NB4 (cell line): ENCODE results near the gene OR51B4.

Experiments used
- POLR2A ChIP-seq: IDR thresholded peaks from 2 replicates; pipeline ENCODE4 v1.6.1; 2011; ENCODE audit warnings: mild to moderate bottlenecking; ENCODE audit not compliant: insufficient read length; ENCODE audit errors: extremely low read depth
- TF ChIP-seq, protein P1 (sequence below): IDR thresholded peaks from one replicate; pipeline ENCODE4 v1.5.1; 2012; ENCODE audit warnings: low read depth, low read length
- TF ChIP-seq, protein P2 (sequence below): IDR thresholded peaks from 2 replicates; pipeline ENCODE4 v1.6.1; 2011; ENCODE audit warnings: low read depth, low read length

DNA sequence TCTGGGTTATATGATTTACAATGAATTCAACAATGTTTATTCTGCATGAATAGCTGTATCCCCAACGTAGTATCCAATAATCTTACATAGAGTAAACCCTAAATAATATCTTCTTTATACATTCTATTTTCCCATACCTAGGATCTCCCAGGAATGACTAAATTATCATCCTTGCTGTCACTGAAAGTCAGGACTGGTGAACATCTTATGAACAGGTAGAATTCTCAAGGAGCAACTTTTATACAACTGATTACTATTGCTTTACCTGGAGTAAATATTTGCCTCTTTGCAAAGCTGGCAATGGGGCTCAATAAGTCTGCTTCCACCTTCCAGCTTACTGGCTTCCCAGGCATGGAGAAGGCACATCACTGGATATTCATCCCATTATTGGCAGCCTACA is 49.5 kb upstream of the OR51B4 start, which contains the start of gene OR51B6:
- TF ChIP-seq, protein P1, sequence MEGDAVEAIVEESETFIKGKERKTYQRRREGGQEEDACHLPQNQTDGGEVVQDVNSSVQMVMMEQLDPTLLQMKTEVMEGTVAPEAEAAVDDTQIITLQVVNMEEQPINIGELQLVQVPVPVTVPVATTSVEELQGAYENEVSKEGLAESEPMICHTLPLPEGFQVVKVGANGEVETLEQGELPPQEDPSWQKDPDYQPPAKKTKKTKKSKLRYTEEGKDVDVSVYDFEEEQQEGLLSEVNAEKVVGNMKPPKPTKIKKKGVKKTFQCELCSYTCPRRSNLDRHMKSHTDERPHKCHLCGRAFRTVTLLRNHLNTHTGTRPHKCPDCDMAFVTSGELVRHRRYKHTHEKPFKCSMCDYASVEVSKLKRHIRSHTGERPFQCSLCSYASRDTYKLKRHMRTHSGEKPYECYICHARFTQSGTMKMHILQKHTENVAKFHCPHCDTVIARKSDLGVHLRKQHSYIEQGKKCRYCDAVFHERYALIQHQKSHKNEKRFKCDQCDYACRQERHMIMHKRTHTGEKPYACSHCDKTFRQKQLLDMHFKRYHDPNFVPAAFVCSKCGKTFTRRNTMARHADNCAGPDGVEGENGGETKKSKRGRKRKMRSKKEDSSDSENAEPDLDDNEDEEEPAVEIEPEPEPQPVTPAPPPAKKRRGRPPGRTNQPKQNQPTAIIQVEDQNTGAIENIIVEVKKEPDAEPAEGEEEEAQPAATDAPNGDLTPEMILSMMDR, result no peak
- no peak for TF ChIP-seq POLR2A
- TF ChIP-seq, protein P2, sequence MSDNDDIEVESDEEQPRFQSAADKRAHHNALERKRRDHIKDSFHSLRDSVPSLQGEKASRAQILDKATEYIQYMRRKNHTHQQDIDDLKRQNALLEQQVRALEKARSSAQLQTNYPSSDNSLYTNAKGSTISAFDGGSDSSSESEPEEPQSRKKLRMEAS, result no peak
